ENCODE data around the gene NOC4L.
"Not testable (repeated sequence)": the region's sequence is repeated elsewhere in the genome, so short reads cannot be mapped to it uniquely, and the experiment has no call there.

NOC4L gene

DNA sequence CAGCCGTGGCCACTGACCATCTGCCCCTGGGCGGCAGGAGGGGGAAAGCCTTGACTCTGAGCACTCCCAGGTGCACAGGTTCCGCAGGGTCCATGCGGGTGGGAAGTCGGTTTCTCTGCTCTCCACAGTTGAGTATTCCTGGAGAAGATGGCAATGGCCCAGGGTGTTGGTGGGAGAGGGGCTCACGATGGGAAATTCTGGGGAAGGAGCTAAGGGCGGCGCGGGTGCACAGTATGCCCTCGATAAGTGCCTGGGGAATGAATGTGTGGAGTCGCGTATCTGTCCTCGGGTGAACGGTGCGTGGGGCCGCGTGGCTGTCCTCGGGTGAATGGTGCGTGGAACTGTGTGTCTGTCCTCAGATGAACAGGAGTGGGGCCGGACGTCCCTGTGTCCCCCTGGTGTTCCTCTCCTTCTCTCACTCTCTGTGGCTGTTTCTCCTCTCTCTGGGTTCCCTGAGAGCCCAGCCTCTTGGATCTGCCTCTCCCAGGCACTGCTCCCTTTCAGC is 38.0 kb downstream of the NOC4L start:
- no peak for DNase-seq (ENCODE audit: low read depth in 3 of 3)

DNA sequence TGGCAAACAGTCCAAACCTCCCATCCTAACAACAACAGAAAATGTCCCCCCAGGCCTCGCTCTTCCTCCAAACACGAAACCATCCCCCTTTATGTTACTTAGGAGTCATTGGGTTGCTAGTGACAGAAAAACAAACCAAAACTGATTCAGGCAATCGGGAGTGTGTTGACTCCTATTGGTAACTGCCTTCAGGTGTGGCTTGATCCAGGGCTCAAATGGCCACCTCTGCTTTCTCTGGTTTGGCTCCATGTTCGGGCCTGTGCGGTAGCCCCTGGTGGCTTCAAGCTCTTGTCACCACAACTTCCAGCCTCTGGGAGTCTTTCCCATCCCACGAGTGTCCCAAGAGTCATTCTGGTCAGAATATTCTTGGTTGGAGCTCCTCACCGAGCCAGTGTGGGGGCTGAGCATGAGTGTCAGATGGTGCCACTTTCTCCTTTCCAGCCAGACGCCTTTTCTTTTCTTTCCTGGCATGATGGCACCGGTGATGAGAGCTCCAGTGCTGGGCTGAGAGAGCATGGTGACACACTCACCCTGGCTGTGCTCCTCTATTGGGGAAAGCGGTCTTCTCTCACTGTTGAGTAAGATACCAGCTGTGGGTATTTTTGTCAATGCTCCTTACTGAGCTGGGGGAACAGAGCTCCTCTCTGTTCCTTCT is 38.6 kb downstream of the NOC4L start:
- DNase-seq (ENCODE audit: low read depth in 3 of 3) = no peak

DNA sequence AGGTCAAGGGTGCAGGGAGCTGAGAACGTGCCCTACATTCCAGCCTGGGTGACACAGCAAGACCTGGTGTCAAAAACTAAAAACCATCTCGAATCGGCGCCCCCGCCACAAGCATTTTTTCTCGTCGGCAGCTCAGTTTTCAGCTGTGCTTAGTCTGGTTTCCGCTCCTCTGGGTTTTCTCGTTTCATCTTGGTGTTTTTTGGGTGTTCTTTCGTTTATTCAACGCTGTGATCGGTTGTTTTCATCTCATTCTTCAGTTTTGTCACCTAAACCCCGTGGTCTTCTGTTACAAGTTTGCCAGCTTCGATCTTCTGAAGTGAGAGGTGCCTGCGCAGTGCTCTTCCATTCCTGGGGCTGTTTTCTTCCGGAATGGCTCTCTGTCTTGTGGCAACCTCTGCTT is 41.4 kb downstream of the NOC4L start:
- no peak for DNase-seq (ENCODE audit: low read depth in 3 of 3)

DNA sequence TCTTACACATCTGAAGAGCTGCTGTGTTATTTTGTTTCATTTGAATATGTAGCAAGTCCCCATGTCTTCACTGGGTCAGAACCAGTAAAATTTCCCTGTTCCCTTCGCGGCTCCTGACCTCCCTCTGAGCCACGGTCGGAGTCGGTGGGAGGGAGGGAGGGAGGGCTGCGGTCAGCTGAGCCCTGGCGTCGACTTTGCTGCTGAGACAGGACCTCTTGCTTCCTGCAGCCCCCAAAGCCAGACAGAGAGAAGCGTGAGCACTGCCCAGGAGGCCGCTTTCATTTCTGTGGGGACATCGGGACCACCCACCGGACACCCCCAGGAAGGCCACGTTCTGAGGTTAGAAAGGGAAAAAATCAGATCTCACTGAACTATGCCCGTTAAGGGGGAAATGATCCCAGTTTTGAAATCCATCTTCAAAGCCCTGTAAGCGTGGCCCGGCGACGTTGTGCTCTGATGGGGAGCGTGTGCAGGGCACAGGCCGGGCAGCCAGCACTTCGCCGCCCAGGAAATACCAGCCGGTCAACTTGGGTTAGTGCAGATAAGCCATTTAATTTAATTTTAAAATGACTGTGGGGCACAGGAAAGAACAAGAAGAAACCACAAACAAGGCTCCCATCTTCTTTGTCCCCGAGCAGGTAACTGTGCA is 42.1 kb downstream of the NOC4L start:
- no peak for DNase-seq (ENCODE audit: low read depth in 3 of 3)

- no peak for DNase-seq (ENCODE audit: low read depth in 3 of 3)
Observed at GRCh38 chr12:132186857-132187620, 42.8 kb downstream of the NOC4L start.

DNA sequence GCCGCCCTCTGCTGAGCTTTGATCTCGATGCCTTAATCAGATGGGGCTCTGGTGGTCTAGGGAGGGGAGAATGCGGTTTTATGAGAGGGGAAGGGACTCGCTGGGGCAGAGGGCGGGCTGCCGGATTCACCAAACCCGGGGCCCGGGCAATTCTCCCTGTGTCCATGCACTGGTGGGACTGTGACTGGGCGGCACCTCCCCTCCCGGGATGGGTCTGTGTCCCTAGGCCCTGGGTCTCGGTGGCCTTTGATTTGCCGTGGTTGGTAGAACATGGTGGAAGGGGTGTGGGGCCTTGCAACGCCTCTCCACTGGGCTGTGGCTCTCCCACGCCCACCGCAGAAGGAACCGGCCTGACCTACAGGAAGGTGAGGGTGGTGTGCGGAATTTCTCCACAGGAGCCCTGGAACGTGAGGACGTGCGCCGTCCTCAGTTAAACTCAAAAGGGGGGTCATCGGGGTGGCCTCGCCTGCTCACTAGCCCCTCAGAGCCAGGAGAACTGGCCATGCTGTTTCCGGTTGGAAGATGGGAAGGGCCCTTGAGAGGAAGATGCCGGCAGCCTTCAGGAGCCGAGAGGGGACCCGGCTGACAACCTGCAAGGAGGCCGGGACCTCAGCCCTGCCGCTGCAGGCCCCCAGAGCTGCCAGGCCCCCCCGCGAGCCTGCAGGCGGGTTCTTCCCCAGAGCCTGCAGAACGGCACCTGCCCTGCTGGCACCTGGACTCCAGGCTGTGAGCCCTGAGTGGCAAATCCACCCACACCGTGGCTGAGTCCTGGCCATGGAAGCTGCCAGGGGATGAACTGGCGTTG is 43.6 kb downstream of the NOC4L start:
- DNase-seq (ENCODE audit: low read depth in 3 of 3) = no peak

- no peak for DNase-seq (ENCODE audit: low read depth in 3 of 3)
Observed at GRCh38 chr12:132188451-132188901, 44.2 kb downstream of the NOC4L start.

- no peak for DNase-seq (ENCODE audit: low read depth in 3 of 3)
Observed at GRCh38 chr12:132188916-132189325, 44.7 kb downstream of the NOC4L start.

GRCh38 chr12:132189378-132190011 is 45.2 kb downstream of the NOC4L start:
- DNase-seq (ENCODE audit: low read depth in 3 of 3) = peak; percentile 85 to 89 (median 89)

DNA sequence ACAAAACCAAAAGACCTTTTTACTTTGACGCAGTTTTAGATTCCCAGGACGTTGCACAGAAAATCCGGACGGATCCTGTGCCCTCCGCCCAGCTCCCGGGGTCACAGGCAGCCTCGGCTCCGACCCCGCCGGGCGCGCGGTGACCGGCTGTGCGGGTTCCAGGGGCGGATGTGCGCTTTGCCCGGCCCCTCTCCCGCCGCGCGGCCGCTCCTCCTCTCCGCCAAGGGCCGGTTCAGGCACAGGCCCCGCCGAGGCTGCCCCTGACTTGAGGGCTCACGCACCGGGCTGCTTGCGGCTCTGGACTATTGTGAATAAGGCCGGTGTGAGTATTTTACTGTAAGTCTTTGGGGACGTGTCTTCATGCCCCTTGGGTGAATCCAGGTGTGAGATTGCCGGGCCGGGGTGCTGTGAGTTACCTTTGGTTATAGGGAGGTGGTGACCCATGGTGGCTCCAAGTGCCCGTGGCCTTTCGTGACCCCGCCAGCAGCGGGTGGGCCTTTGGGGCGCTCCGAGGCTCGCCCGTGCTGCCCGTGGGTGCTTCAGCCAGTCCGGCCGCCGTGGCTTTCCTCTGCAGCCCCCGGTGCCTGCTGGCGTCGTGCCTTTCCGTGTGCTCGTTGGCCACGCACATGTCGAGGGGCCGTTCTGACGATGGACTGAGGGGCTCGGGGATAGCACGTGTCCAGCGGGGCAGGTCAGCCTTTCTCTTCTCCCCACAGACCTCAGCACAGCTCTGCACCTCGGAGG is 45.9 kb downstream of the NOC4L start:
- DNase-seq (ENCODE audit: low read depth in 3 of 3) = no peak

- DNase-seq (ENCODE audit: low read depth in 3 of 3) = no peak
Observed at GRCh38 chr12:132190834-132191500, 46.7 kb downstream of the NOC4L start.

DNA sequence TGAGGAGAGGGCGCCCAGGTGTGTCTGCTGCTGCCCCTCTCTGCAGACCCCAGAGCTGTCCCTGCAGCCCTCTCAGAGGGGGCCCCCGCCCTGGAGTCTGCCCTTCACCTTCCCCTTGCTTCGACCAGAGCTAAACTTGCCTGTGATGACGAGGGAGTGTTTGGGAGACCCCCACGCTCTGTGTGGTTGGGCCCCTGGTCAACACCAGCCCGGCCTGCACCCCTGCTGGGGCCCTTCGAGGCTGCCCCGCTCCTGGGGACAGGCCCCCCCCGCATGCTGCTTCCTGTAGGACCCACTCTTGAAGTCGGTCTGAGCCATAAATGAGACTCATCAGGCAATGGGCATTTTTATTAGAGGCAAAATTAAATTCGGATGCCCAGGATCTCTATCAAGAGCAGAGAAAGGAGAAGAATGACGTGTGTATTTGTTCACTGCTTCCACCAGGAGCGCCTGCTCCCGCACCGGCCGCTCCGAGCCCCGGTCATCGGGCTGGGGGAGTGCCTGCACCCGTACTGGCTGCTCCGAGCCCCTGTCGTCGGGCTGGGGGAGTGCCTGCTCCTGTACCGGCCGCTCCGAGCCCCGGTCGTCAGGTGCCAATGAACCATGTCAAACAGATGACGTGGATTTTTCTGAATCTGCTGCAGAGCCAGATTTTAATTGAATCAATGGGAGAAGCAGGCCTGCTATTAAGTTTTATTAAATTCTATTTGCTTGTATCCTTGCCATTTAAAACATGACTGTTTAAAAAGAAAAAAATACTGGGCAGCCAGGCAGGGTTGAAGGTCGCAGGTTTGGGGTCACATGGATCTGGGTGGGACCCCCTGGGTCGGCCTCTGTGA is 47.7 kb downstream of the NOC4L start:
- no peak for DNase-seq (ENCODE audit: low read depth in 3 of 3)

DNA sequence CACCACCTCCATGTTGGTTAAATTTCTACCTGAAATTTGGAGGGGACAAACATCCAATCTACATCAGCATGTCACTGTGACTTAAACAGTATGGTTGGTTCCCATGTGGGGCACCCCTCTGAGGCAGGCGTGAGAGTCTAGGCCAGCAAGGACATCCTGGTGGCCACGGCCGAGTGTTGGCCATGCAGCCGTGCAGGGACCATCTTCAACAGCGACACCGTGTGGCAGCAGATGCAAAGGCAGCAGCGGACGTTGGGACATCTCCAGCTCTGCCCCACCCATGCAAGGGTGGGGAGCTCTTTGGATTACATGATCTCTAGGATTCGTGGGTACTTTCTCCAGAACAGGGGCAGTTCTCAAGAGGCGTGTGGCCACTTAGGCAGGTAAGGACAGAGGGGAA is 49.8 kb downstream of the NOC4L start:
- DNase-seq (ENCODE audit: low read depth in 3 of 3) = no peak

DNA sequence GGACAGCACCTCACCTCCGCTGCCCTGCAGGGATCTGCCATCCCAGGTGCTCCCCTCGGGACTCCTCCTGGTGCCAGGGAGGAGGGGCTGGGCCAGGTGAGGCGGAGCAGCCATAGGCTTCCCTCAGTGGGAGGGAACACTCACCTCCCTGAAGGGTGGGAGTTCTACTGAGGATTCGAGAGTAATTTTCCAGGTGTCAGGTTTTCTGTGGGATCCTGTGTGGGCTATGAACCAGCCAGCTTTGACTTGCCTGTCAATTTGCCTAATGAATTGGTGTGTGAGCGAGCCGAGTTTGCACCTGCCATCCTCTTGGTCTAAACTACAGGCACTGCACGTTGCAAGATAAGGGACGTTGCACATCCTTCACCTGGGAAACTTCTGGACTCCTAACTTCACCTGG is 50.3 kb downstream of the NOC4L start:
- no peak for DNase-seq (ENCODE audit: low read depth in 3 of 3)

GRCh38 chr12:132195242-132195641 is 51.0 kb downstream of the NOC4L start:
- DNase-seq (ENCODE audit: low read depth in 3 of 3) = not testable (repeated sequence)

GRCh38 chr12:132196038-132196872 is 52.0 kb downstream of the NOC4L start:
- DNase-seq (ENCODE audit: low read depth in 3 of 3) = no peak

DNA sequence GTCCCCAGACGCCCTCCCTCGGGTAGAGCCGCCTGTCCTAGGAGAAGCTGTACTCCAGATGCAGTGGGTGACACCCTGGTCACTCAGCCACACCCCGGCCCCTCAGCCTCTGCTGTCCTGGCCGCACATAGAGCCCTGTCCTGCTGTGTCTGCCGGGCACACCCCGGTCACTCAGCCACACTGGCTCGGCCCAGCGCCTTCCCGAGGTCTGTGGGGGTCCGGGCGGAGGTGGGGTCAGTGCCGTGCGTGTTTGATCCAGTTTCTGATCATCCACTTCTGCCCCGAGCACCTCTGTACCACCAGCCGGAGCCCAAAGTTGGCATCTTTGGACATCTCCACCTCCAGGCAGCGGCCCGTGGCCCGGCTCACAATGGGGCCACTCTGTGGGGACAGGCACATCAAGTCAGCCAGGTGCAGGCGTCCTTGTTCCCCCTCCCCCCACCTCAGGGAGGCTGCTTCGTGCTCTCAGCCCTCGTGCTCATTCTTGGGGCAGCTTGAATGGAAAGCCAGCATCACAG is 52.7 kb downstream of the NOC4L start:
- no peak for DNase-seq (ENCODE audit: low read depth in 3 of 3)

All from stimulated activated CD4-positive, alpha-beta T cell treated with anti-CD3 and anti-CD28 coated beads, TNF-alpha, amount 100 ng/mL, for 4 hours (primary cell).